ACHN (cell line): ENCODE data around the gene EPHB2.

Source experiments
- DNase-seq: peaks from one replicate; pipeline ENCODE4 v3.0.0-alpha.2; 2015
- in situ Hi-C: cut with HindIII; loops from 2 replicates; pipeline ENCODE4 v1.10.0; 2017; ENCODE audit warnings: low sequenced_read_pairs, low pct_ligation_motif_present, low pct_unique_long_range_greater_than_20kb

EPHB2 gene

DNA sequence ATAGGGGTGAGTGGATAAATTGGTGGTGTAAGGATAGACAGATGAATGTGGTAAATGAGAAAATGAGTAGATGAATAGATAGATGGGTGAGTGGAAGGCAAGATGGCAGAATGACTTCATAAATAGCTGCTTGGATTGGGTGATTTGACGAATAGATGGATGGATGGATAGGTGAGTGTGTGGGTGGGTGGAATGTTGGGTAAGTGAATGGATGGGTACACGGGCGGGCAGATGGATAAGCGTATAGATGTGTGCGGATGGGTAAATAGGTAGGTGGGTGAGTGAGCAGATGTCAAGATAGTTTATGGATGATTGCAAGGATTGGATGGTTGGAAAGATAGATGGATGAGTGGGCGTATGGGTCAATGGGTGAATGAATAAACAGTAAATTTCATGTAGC is 59.3 kb downstream of the EPHB2 start:
- in situ Hi-C loops = no loop called here
- DNase-seq = no peak

DNA sequence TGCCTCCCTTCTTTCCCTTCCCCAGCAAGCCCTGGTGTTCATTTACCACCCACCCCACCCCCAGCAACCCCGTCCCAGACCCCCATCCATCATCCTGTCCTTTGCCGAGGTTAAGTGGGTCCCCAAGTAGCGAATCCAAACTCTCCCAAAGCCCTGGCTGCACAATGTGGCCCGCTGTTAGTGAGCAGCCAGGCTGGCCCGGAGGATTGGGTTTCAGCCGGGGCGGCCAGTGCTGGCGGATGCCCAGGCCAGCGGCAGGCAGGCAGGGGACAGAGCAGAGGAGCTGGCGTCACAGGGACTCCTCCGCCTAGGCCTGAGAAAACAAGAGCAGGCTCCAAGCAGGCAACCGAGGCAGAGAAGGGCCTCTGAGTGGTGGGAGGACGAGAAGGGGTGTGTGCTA is 61.4 kb downstream of the EPHB2 start:
- no peak for DNase-seq
- in situ Hi-C loops = no loop called here

DNA sequence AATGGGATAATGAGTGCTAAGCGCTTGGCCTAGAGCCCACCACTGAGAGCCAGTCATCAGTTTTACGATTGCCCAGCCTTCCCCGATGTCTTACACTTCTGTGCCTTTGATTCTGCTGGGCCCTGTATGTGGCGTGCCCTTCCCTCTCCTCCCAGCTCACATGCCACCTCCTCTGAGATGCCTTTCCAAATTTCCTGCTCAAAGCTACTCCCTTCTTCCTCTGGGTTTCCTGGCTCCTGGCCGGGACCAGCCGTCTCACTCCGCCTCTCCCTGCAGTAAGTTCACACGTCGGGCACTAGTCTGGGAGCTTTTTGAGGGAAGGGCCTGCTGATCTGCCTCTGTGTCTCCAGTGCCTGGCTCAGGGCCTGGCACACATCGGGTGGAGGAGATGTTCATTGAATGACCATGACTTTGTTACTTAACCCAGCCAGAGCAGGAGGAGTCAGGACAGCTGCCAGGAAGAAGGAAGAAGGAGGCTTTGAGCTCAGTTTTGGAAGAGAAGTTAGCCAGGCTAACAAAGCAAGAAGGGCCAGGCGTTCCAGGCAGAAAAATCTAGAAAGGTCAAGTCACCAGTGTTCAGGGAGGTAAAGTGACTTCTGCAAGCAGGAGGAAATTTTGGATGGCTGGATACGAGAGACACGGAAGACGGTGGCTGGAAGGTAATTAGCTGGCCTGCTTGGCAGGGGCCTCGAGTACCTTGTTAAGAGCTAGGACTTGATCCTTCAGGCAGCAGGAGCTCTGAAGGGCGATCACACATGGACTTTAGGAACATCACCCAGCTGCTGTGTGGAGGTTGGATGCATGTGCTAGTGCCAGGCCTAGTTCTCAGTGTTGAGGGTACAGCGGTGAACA is 63.6 kb downstream of the EPHB2 start:
- no peak for DNase-seq
- in situ Hi-C loops = no loop called here

DNA sequence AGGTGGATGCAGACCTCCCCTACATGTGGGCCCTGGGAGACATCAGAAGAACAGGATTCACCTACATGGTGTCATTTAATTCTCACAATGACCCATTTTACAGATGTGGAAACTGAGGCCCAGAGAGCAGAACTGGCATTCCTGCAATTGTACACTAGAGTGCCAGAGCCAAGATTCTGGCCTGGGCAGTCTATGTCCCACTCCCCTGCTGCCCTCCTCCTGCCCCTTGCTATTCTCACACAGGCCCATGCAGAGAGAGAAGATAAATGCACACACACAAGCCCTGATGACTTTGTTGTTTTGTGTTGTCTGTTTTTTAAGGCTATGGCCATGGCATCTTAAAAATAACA is 64.2 kb downstream of the EPHB2 start:
- in situ Hi-C loops = no loop called here
- no peak for DNase-seq

DNA sequence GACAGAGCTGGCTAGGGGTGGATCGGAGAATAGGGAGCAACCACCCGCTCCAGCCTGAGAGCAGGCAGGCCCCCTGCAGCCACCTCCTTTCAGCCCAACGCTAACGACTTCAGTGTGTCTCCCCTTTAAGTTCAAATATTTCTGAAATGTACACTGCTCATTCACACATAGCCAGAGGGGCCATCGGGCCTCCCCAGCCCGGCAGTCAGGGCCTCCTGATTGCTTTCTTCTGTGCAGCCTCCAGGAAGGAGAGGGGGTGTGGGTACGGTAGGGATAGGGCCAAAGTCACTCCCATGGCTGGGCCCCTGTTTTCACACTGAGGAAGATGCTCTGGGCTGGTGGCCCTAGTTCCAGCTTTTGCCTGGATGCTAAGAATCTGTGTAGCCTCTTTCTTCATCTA is 64.8 kb downstream of the EPHB2 start:
- in situ Hi-C loops = no loop called here
- DNase-seq = no peak

DNA sequence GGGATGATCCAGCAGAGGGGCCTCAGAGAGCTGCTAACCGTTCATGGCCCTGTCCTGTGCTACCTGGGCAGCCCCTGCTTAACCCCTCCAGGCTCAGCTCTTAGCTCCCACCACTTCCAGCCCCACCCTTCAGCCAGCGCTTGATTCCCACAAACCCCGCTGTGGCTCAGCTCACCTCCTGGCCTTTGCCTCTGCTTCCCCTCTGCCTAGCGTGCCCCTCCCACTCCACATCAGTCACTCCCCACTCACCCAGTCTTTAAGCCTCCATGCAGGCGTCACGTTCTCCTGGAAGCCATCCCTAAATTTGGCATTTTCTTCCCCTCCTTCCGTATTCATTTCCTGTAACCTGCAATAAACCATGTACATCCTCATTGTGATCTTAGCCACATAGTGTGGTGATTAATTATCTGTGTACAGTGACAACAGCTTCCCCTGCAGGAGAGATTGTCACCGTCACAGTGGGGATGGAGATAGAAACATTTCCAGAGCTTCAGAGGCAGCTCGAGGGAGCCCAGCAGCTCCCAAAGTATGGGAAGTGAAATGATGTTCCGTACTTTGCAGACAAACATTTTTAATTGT is 65.5 kb downstream of the EPHB2 start:
- in situ Hi-C loops = no loop called here
- no peak for DNase-seq

DNA sequence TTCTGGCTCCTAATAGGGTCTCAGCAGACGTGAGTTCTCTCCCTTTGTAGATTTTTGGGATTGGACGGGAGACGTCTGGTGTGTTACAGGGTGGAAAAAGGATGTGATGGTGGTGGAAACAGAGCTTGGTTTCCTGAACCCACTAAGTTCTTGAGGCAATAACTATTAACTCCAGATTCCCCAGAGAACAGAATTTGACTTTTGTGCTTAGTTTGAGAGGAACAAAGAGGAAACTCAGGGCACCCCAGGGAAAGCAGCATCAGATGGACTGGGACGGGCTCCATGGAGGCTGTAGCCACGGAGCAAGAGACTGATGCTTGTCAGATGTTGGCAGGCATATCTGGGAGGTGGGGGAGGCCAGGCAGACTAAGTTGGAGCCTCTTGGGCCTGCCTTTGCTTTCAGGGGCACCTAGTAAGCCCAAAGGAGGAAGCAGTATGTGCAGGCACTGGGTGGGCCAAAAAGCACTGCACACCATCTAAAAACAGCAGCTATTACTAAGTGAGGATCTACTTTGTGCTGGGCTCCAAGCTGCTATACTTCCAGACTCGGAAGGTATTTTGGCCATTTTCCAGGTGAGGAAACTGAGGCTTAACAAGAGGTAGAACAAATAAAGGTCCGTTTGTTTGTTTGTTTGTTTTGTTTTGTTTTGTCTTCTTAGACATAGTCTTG is 66.9 kb downstream of the EPHB2 start:
- in situ Hi-C loops = no loop called here
- DNase-seq = no peak

DNA sequence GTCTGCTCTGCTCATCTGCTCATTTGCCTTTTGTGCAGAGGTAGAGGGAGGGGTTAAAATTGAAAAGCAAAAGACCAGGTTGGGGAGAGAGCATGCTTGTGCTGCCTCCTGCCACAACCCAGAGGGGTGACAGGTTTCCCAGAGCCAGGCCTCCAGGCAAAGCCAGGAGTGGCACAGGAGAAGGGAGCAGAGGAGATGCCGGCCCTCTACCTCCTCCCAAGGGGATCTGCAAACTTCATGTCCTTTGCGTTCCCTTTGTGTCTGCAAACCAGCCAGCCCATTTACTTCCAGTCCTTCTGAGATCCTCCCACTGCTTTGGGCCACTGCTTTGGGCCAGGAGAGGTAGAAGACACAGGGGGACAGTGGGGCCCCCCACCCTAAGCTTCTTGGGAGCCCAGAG is 67.8 kb downstream of the EPHB2 start:
- no peak for DNase-seq
- in situ Hi-C loops = no loop called here

DNA sequence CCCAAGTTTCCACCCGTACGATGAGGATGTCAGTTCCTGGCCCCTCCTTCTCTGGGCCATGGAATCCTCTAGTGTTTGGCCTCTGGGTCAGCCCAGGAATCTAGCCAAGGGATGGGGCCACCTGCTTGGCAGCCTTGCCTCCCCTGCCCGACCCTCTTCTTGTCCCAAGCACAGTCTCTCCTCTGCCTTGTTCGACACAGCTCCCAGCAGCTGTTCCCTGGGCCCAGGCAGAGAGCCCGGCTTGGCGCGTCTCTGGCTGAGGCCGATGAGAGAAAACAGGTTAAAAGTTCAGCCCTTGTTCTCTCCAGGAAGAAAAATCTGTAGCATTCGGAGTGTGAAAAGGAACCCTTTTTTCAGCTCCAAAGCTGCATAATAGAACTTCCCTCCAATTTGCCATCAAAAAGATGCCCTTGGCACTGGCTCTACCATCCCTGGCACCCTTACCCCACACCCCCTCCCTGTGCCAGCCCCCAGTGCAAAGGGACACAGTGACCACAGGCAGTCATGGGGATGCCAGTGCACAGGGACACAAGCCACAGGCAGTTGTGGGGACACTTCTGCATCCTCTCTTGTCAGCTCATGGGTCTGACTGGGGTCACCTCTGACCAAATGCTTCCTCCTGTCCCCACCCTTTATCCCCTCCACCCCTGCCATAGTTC is 68.4 kb downstream of the EPHB2 start:
- in situ Hi-C loops = no loop called here
- no peak for DNase-seq

DNA sequence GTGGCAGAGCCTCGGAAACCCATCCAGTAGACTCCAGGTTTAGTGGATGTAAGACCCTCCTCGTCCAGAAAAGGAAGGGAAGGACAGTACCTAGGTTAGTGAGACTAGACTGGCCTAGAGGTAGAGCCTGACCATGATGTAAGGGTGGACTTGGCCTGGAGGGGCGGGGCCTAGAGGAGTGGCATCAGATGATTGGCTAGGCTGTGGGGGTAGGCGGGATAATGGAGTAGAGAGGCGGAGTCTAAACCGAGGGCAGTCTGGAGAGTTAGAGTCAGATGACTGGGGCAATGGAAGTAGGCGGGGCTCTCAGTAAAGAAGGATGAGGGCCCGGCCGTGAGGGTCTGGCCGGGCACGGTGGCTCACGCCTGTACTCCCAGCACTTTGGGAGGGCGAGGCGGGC is 70.1 kb downstream of the EPHB2 start:
- peak; percentile 65 for DNase-seq
- in situ Hi-C loops = no loop called here

DNA sequence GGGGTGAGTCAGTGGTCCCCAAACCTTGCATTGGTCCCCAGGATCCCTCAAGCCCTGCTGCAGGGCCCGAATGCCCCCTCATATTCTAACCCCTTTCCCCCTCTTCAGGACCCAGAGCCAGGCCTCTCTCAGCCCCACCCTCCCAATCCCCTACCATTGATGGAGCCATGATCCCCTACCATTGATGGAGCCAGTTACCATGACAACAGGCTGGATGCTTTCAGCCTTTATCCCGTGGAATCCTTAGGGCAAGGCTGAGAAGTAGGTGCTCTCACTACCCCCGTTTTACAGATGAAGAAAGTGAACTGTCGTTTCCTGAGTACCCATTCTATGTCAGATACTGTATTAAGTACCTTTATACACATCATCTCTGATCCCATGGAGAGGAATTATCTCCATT is 70.8 kb downstream of the EPHB2 start:
- no peak for DNase-seq
- in situ Hi-C loops = no loop called here

DNA sequence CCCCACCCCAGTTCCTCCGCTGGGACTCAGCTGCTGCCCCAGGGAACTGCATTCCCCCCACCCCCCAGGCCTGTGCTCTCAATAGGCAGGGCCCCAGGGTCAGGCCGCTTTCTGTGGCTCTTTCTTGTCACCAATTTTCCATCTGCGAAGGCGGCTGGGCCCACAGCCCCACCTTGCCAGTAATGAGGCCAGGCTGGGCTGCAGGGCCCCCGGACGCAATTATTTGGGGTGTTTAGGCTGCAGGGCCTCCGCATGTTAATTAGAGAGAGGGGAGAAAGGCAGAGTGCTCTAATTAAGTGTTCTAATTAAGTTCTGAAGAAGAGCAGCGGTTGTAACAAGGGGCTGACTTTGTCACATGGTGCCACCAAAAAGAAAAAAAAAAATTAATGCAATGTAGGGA is 71.8 kb downstream of the EPHB2 start:
- DNase-seq = no peak
- in situ Hi-C loops = no loop called here

DNA sequence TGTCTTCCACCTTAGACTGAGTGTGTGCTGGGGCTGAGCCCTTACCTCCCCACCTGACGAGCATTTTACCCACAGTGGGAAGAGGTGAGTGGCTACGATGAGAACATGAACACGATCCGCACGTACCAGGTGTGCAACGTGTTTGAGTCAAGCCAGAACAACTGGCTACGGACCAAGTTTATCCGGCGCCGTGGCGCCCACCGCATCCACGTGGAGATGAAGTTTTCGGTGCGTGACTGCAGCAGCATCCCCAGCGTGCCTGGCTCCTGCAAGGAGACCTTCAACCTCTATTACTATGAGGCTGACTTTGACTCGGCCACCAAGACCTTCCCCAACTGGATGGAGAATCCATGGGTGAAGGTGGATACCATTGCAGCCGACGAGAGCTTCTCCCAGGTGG is 73.7 kb downstream of the EPHB2 start:
- in situ Hi-C loops = no loop called here
- no peak for DNase-seq

DNA sequence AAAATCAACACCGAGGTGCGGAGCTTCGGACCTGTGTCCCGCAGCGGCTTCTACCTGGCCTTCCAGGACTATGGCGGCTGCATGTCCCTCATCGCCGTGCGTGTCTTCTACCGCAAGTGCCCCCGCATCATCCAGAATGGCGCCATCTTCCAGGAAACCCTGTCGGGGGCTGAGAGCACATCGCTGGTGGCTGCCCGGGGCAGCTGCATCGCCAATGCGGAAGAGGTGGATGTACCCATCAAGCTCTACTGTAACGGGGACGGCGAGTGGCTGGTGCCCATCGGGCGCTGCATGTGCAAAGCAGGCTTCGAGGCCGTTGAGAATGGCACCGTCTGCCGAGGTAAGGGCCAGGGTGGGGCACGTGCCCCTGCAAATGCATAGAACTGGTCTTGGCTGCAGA is 74.1 kb downstream of the EPHB2 start:
- in situ Hi-C loops = no loop called here
- no peak for DNase-seq

DNA sequence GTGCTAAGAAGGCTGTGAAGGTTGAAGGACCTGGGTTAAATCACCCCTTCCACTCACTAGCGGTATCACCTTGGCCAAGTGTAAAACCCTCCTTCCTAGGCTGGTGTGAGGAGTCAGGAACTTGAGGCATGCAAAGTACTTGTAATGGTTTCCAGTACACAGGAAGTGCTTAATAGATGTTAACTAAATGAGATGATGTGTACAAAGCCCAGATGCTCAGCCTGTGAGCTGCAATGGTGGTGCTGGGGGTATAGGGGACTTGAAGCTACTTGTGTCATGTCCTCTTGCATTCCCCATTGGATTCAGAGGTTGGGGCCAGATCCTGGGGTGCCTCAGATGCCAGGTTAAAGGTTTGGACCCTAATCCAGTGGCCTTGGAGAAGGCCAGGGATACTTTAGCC is 75.5 kb downstream of the EPHB2 start:
- DNase-seq = no peak
- in situ Hi-C loops = no loop called here

DNA sequence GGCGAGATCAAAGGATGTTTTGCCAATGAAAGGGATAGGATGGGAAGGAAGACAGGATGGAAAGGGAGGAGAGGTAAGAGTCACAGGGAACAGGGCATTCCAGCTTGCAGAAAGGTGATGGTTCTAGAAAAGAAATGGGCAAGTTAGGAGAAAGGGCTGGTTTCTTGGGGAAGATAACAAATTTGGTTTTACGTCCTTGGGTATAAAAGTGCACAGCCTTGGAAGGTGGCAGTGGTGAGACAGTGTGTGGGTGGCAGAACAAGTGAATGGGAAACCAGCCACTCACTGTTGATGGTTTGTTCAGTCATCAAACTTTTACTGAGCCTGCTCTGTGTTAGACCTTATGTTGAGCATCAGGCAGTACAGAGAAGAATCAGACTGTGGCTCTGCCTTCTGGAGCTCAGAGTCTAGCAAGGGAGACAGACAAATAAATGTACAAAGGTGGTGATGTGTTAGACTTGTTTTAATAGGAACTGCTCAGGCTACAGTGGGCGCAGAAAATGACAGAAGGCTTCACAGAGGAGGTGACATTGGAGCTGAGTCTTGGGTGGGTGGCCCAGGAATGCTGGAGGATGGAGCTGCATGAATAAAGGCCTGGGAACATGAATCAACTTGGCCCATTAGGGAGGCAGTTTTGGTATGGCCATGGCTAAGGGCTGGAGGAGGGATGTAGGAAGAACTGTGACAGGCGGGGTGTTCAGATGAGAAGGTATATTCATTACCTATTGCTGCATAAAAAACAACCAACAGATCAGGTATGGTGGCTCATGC is 76.3 kb downstream of the EPHB2 start:
- in situ Hi-C loops = no loop called here
- no peak for DNase-seq

DNA sequence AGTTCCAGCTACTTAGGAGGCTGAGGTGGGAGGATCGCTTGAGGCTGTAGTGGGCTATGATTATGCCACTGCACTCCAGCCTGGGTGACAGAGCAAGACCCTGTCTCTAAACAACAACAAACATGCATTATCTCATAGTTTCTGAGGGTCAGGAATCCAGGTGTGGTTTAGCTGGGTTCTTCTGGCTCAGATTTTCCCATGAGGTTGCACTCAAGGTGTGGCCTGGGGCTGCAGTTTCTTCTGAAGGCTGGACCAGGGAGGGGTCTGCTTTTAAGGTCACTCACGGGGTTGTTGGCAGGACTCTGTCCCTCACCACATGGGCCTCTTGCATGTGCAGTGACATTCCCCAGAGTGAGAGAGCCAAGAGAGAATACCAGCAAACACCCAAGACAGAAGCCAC is 77.0 kb downstream of the EPHB2 start:
- in situ Hi-C loops = no loop called here
- DNase-seq = no peak

DNA sequence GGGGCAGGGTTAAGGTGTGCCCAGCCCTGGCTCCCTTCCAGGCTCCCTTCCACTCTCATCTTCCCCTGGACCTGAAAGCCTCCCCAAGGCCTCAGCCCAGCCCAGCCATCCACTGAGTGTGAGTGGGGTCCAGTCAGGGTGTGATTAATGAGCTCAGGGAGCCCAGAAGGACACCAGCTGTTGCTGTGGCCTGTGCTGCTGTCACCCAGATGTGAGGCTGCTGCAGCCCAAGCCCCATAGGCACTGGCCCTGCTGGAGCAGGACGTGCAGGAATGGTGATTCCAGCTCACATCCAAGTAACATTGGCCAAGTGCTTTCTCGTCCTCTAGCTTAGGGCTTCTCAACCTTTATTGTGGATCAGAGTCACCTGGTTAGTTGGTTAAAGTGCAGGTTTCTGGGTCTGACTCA is 77.6 kb downstream of the EPHB2 start:
- no peak for DNase-seq
- in situ Hi-C loops = no loop called here
